ENCODE results near the gene XK.
"Not testable (repeated sequence)": the region's sequence is repeated elsewhere in the genome, so short reads cannot be mapped to it uniquely, and the experiment has no call there.

XK gene

GRCh38 chrX:37767430-37767829 lies 81.8 kb downstream of the XK start:
- Histone ChIP-seq H2BK5ac (ENCODE audit: low read depth, low read length, poor library complexity) (no peak overlapping the region), H3K18ac (ENCODE audit: low read length) (no peak overlapping the region), H4K91ac (ENCODE audit: low read depth, low read length) (no peak overlapping the region), H2AFZ (ENCODE audit: insufficient read depth, low read length, poor library complexity) (no peak overlapping the region), H3K4me2 (ENCODE audit: low read length) (no peak overlapping the region), H3K23ac (ENCODE audit: low read length) (no peak overlapping the region), H3K27ac (ENCODE audit: low read depth, low read length) (no peak overlapping the region), H2BK120ac (ENCODE audit: insufficient read depth, low read length, poor library complexity) (no peak overlapping the region), H3K79me2 (ENCODE audit: control insufficient read depth, insufficient read depth, low read length, poor library complexity) (no peaks in the 10 kb centered on the region), H3K36me3 (ENCODE audit: control insufficient read depth in 1 of 2, insufficient read depth in 2 of 2, low read length in 2 of 2) (no peaks in the 10 kb centered on the region), H3K4me3 (ENCODE audit: low read depth, low read length) (no peak overlapping the region), H3K9ac (ENCODE audit: low read length) (no peak overlapping the region), H4K12ac (ENCODE audit: low read depth, low read length) (no peak overlapping the region), H4K8ac (ENCODE audit: low read depth, low read length) (no peak overlapping the region), H3K79me1 (ENCODE audit: low read length) (no peaks in the 10 kb centered on the region), H3K4ac (ENCODE audit: low read depth, low read length) (no peak overlapping the region), H3K4me1 (ENCODE audit: control insufficient read depth in 1 of 2, insufficient read depth in 2 of 2, low read length in 2 of 2) (no peaks in the 10 kb centered on the region), H2BK12ac (ENCODE audit: low read length) (no peak overlapping the region), H2AK5ac (ENCODE audit: low read length) (no peak overlapping the region), H3K9me3 (ENCODE audit: insufficient read depth, low read depth, low read length) (no peaks in the 10 kb centered on the region), H3K27me3 (ENCODE audit: insufficient read depth, low read length) (no peaks in the 10 kb centered on the region), H3K14ac (ENCODE audit: low read length) (no peak overlapping the region)
- no CpG with 5 or more reads among the region's 1 CpG for WGBS (ENCODE audit: extremely low coverage, insufficient coverage, insufficient read length)
- DNase-seq, result no peak

- H2BK5ac ChIP-seq (ENCODE audit: low read depth, low read length, poor library complexity); H3K18ac ChIP-seq (ENCODE audit: low read length); H3K4me2 ChIP-seq (ENCODE audit: low read length); H3K23ac ChIP-seq (ENCODE audit: low read length); H3K79me1 ChIP-seq (ENCODE audit: low read length); H3K14ac ChIP-seq (ENCODE audit: low read length); H2AK5ac ChIP-seq (ENCODE audit: low read length); H3K27me3 ChIP-seq (ENCODE audit: insufficient read depth, low read length); H3K36me3 ChIP-seq (ENCODE audit: control insufficient read depth in 1 of 2, insufficient read depth in 2 of 2, low read length in 2 of 2); H3K4me1 ChIP-seq (ENCODE audit: control insufficient read depth in 1 of 2, insufficient read depth in 2 of 2, low read length in 2 of 2); H3K4ac ChIP-seq (ENCODE audit: low read depth, low read length); H2BK120ac ChIP-seq (ENCODE audit: insufficient read depth, low read length, poor library complexity); H4K12ac ChIP-seq (ENCODE audit: low read depth, low read length); H3K9me3 ChIP-seq (ENCODE audit: insufficient read depth, low read depth, low read length); H3K4me3 ChIP-seq (ENCODE audit: low read depth, low read length); H3K27ac ChIP-seq (ENCODE audit: low read depth, low read length); H2AFZ ChIP-seq (ENCODE audit: insufficient read depth, low read length, poor library complexity); DNase-seq; H2BK12ac ChIP-seq (ENCODE audit: low read length); H3K9ac ChIP-seq (ENCODE audit: low read length); H4K8ac ChIP-seq (ENCODE audit: low read depth, low read length); H4K91ac ChIP-seq (ENCODE audit: low read depth, low read length); H3K79me2 ChIP-seq (ENCODE audit: control insufficient read depth, insufficient read depth, low read length, poor library complexity): not testable (repeated sequence)
- no CpG with 5 or more reads among the region's 9 CpGs for whole genome bisulfite sequencing (ENCODE audit: extremely low coverage, insufficient coverage, insufficient read length)
These were observed 83.3 kb downstream of the XK start for GRCh38 chrX:37768866-37769265.

- H4K12ac ChIP-seq (ENCODE audit: low read depth, low read length), result no peak overlapping the region
- DNase-seq, result no peak
- no peaks in the 10 kb centered on the region for H3K79me1 ChIP-seq (ENCODE audit: low read length)
- no peak overlapping the region for H3K14ac ChIP-seq (ENCODE audit: low read length)
- no peak overlapping the region for H3K27ac ChIP-seq (ENCODE audit: low read depth, low read length)
- no peak overlapping the region for H3K4me2 ChIP-seq (ENCODE audit: low read length)
- H2BK12ac ChIP-seq (ENCODE audit: low read length), result no peak overlapping the region
- H3K79me2 ChIP-seq (ENCODE audit: control insufficient read depth, insufficient read depth, low read length, poor library complexity), result no peaks in the 10 kb centered on the region
- H3K18ac ChIP-seq (ENCODE audit: low read length), result no peak overlapping the region
- H2BK5ac ChIP-seq (ENCODE audit: low read depth, low read length, poor library complexity), result no peak overlapping the region
- H3K27me3 ChIP-seq (ENCODE audit: insufficient read depth, low read length), result no peaks in the 10 kb centered on the region
- no peak overlapping the region for H4K8ac ChIP-seq (ENCODE audit: low read depth, low read length)
- no peak overlapping the region for H2AFZ ChIP-seq (ENCODE audit: insufficient read depth, low read length, poor library complexity)
- no peak overlapping the region for H3K23ac ChIP-seq (ENCODE audit: low read length)
- H3K4me1 ChIP-seq (ENCODE audit: control insufficient read depth in 1 of 2, insufficient read depth in 2 of 2, low read length in 2 of 2), result no peaks in the 10 kb centered on the region
- no peak overlapping the region for H3K9ac ChIP-seq (ENCODE audit: low read length)
- no peak overlapping the region for H2AK5ac ChIP-seq (ENCODE audit: low read length)
- no peaks in the 10 kb centered on the region for H3K36me3 ChIP-seq (ENCODE audit: control insufficient read depth in 1 of 2, insufficient read depth in 2 of 2, low read length in 2 of 2)
- H2BK120ac ChIP-seq (ENCODE audit: insufficient read depth, low read length, poor library complexity), result no peak overlapping the region
- no peak overlapping the region for H4K91ac ChIP-seq (ENCODE audit: low read depth, low read length)
- H3K9me3 ChIP-seq (ENCODE audit: insufficient read depth, low read depth, low read length), result no peaks in the 10 kb centered on the region
- H3K4me3 ChIP-seq (ENCODE audit: low read depth, low read length), result no peak overlapping the region
- H3K4ac ChIP-seq (ENCODE audit: low read depth, low read length), result no peak overlapping the region
These were observed 90.8 kb downstream of the XK start for GRCh38 chrX:37776283-37776986.

GRCh38 chrX:37776987-37777325 lies 91.4 kb downstream of the XK start:
- no peaks in the 10 kb centered on the region for H3K79me2 ChIP-seq (ENCODE audit: control insufficient read depth, insufficient read depth, low read length, poor library complexity)
- H3K4me3 ChIP-seq (ENCODE audit: low read depth, low read length), result no peak overlapping the region
- H3K18ac ChIP-seq (ENCODE audit: low read length), result no peak overlapping the region
- no CpG with 5 or more reads among the region's 2 CpGs for WGBS (ENCODE audit: extremely low coverage, insufficient coverage, insufficient read length)
- no peak overlapping the region for H2BK5ac ChIP-seq (ENCODE audit: low read depth, low read length, poor library complexity)
- H3K4ac ChIP-seq (ENCODE audit: low read depth, low read length), result no peak overlapping the region
- H2AK5ac ChIP-seq (ENCODE audit: low read length), result no peak overlapping the region
- H3K14ac ChIP-seq (ENCODE audit: low read length), result no peak overlapping the region
- no peak overlapping the region for H2BK120ac ChIP-seq (ENCODE audit: insufficient read depth, low read length, poor library complexity)
- no peak overlapping the region for H2BK12ac ChIP-seq (ENCODE audit: low read length)
- H3K36me3 ChIP-seq (ENCODE audit: control insufficient read depth in 1 of 2, insufficient read depth in 2 of 2, low read length in 2 of 2), result no peaks in the 10 kb centered on the region
- no peak overlapping the region for H2AFZ ChIP-seq (ENCODE audit: insufficient read depth, low read length, poor library complexity)
- H3K27me3 ChIP-seq (ENCODE audit: insufficient read depth, low read length), result no peaks in the 10 kb centered on the region
- H3K27ac ChIP-seq (ENCODE audit: low read depth, low read length), result no peak overlapping the region
- H4K12ac ChIP-seq (ENCODE audit: low read depth, low read length), result no peak overlapping the region
- no peak overlapping the region for H3K23ac ChIP-seq (ENCODE audit: low read length)
- DNase-seq, result no peak
- no peak overlapping the region for H3K4me2 ChIP-seq (ENCODE audit: low read length)
- no peaks in the 10 kb centered on the region for H3K4me1 ChIP-seq (ENCODE audit: control insufficient read depth in 1 of 2, insufficient read depth in 2 of 2, low read length in 2 of 2)
- H4K8ac ChIP-seq (ENCODE audit: low read depth, low read length), result no peak overlapping the region
- H4K91ac ChIP-seq (ENCODE audit: low read depth, low read length), result no peak overlapping the region
- H3K9me3 ChIP-seq (ENCODE audit: insufficient read depth, low read depth, low read length), result no peaks in the 10 kb centered on the region
- no peaks in the 10 kb centered on the region for H3K79me1 ChIP-seq (ENCODE audit: low read length)
- H3K9ac ChIP-seq (ENCODE audit: low read length), result no peak overlapping the region

Data from trophoblast cell (in vitro differentiated cells and primary cell).